Left colon (tissue), 2 donors: ENCODE measurements around the gene SHMT1. TPM values are rescaled to one million over a fixed set of nuclear protein-coding genes. Genes with fewer than 3 reads are reported as not detected.
A peak's percentile ranks its signal among the peaks of the same experiment; 100 is the strongest.
"Not testable (repeated sequence)": the region's sequence is repeated elsewhere in the genome, so short reads cannot be mapped to it uniquely, and the experiment has no call there.

ENCODE experiments used
- ATAC-seq: fragments of 200-7000 bp; cut with Tn5 transposase; one replicate; pipeline ENCODE4 v1.9.1; 2020; ENCODE audit warnings: mild to moderate bottlenecking, moderate library complexity
- DNase-seq, 2 donors: peaks; one replicate each; pipeline ENCODE4 v3.0.0-alpha.2; 2020
- intact Hi-C, 2 donors: fragments of 100-400 bp; cut with DNase I in 1 of 2; cut with micrococcal nuclease in 1 of 2; formaldehyde crosslinking; loops; one replicate each; pipeline versions ENCODE4 v1.11.2 to v1.14.0; 2022; cut with DNase I, micrococcal nuclease
- microRNA-seq, 2 donors: library from miRNA; unstranded; fragments of <30 nt; microRNA quantifications; one replicate each; pipeline versions ENCODE4 v1.1.0 to v1.2.0, GENCODE V29; 2020
- total RNA-seq, 2 donors: library from RNA; stranded (reverse); fragmentation: NEBNext Ultra II Directional; extraction: Animal tissue kit (Norgen Biotek cat#: 25700); gene quantifications; one replicate each; pipeline ENCODE4 v1.2.1, GENCODE V29; 2021
- donor health status: DM: no; HTN: no; CAD: no.
- donor health status: DM: yes; HTN: yes; CAD: no.

Gene SHMT1
- total RNA-seq, 2 donors from 2014 or later = 27.4 to 40.2 TPM

- intact Hi-C loops = no loop called here
- DNase-seq = peak; percentile 98
- peak; percentile 95 for ATAC-seq
These were observed 48.4 kb downstream of the SHMT1 start, which contains the start of the genes SMCR8 and TOP3A for GRCh38 chr17:18314731-18315561. TSS of gene SMCR8 (plus strand) at chr17:18315293. CDS start at chr17:18315790, 497 bp downstream. TSS of gene TOP3A (minus strand) at chr17:18314994. CDS start at chr17:18314778, 216 bp downstream.

GRCh38 chr17:18314059-18314730, 49.2 kb downstream of the SHMT1 start:
- intact Hi-C loops = no loop called here
- ATAC-seq (peak; percentile 16), DNase-seq (peak in 1 of 2 donors; percentile 18)

GRCh38 chr17:18309202-18309601, 54.1 kb downstream of the SHMT1 start:
- DNase-seq (no peak), ATAC-seq (no peak)
- intact Hi-C loops = no loop called here

- ATAC-seq, intact Hi-C loops, DNase-seq: not testable (repeated sequence)
These were observed 60.1 kb downstream of the SHMT1 start for GRCh38 chr17:18303206-18303605.

- ATAC-seq (no peak), DNase-seq (no peak)
- intact Hi-C loops = no loop called here
These were observed 62.4 kb downstream of the SHMT1 start for GRCh38 chr17:18300725-18301480.

- ATAC-seq, intact Hi-C loops, DNase-seq: not testable (repeated sequence)
These were observed 65.3 kb downstream of the SHMT1 start for GRCh38 chr17:18298061-18298460.

- no peak for DNase-seq
- intact Hi-C loops = no loop called here
- no peak for ATAC-seq
These were observed 71.4 kb downstream of the SHMT1 start for GRCh38 chr17:18291718-18292540.

GRCh38 chr17:18285296-18285695, 78.1 kb downstream of the SHMT1 start:
- intact Hi-C loops = no loop called here
- DNase-seq (no peak), ATAC-seq (no peak)

GRCh38 chr17:18281788-18282187, 81.6 kb downstream of the SHMT1 start:
- intact Hi-C loops = no loop called here
- DNase-seq (no peak), ATAC-seq (no peak)

- intact Hi-C loops = no loop called here
- DNase-seq (no peak), ATAC-seq (no peak)
These were observed 82.5 kb downstream of the SHMT1 start for GRCh38 chr17:18280766-18281371.

- DNase-seq (no peak), ATAC-seq (no peak)
- intact Hi-C loops = no loop called here
These were observed 83.1 kb downstream of the SHMT1 start for GRCh38 chr17:18280249-18280648.

- intact Hi-C loops = no loop called here
- no peak for ATAC-seq
- DNase-seq = no peak
These were observed 84.5 kb downstream of the SHMT1 start for GRCh38 chr17:18278867-18279266.

Small RNA genes within 50 kb of the gene (microRNA-seq; reads per million reads assigned to microRNA genes)
- 0 reads per million in 2 donors for gene MIR6778

Other genes with a start within 250 kb of the SHMT1 start
- 10 to 100 TPM; 83.7 to 89.8 TPM for gene ALKBH5, start 179.7 kb downstream of the SHMT1 start, total RNA-seq
- 1 to 10 TPM; 7.5 to 8.6 TPM for gene LLGL1, start 137.9 kb downstream of the SHMT1 start, total RNA-seq
- 100 to 1,000 TPM; 276 to 285 TPM for gene FLII, start 104.8 kb downstream of the SHMT1 start, total RNA-seq
- gene MIEF2, start 102.9 kb downstream of the SHMT1 start, total RNA-seq = 10 to 100 TPM; 13.8 to 18.3 TPM
- gene TOP3A, start 48.6 kb downstream of the SHMT1 start, total RNA-seq = 10 to 100 TPM; 22.0 to 23.3 TPM
- 10 to 100 TPM; 18.9 to 21.1 TPM for gene SMCR8, start 48.3 kb downstream of the SHMT1 start, total RNA-seq
- gene EVPLL, start 14.2 kb upstream of the SHMT1 start, total RNA-seq = under 1 TPM; 0.12 to 0.22 TPM
- 10 to 100 TPM; 36.8 to 47.7 TPM for gene LGALS9C, start 113.2 kb upstream of the SHMT1 start, total RNA-seq